Measurements from ENCODE around the gene C1QL2. TPM values are rescaled to one million over a fixed set of nuclear protein-coding genes. Genes with fewer than 3 reads are reported as not detected.

C1QL2 gene
- total and polyA plus RNA-seq, 2 experiments from 2014 or later: 0.30 TPM; not detected in 1

DNA sequence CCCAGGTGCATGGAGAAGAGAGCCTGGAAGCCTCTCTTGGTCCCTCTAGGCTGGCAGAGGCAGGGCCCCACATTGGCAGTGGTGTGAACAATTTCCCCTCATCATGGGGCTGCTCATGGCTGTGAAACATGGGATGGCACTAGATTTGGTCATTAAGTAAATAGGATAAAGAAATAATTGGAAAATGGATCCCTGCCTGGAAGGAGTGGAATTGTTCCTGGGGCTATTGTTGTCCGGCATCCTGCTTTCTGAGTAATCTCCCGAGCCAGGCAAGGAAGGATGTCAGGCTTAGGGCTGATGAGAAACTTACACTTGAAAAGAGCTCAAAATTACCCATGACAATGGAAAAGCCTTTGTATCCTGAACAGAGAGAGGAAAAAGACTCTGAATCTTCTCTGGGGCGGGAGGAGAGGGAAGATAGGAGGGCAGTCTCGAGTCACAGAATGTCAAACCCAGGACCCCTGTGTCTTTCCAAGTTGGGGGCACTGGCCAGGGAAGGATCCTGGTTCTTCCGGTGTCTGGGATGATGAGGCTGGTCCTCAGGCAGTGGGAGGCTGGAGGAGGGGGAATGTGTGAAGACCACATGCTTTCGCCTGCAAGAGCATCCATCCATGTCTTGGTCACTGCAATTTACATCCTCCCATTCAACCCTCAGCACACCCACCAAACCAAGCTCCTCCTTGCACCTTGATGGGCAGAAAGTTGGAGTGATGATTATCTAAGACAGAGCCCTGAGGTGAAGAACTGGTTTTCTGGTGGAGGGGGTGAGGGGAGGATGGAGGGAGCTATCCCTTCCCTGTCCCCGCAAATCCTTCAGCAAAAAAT is 38.0 kb upstream of the C1QL2 start:
- DNase-seq (ENCODE audit: low read depth in 1 of 2, low spot score in 1 of 2): peak in 1 of 2 donors; percentile 19
- H3K27me3 ChIP-seq: peaks cover 14% of the 10 kb centered on the region

DNA sequence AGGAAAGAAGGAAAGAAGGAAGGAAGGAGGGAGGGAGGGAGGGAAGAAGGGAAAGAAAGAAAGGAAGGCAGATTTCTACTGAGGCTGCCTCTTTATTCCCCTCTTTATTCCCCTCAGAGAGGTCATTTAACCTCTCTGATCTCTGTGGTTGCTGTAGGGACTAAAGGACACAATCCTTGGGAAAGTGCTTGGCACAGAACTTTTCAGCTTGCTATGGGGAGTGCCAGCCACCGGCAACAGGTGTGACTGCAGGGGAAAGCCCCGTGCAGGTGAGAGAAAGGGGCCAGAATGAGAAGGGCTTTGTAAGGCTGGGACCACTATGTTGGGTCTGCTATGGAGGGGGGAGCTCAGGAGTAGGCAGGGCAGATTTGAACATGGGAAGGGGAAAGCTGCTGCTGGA is 37.3 kb upstream of the C1QL2 start:
- Histone ChIP-seq H3K4me3 (no peak overlapping the region), H3K9me3 (ENCODE audit: low read depth) (no peaks in the 10 kb centered on the region), H3K27me3 (peaks cover 14% of the 10 kb centered on the region), H3K36me3 (no peaks in the 10 kb centered on the region), H3K27ac (no peak overlapping the region), H3K4me1 (ENCODE audit: low read depth) (no peaks in the 10 kb centered on the region)
- TF ChIP-seq, protein P1, sequence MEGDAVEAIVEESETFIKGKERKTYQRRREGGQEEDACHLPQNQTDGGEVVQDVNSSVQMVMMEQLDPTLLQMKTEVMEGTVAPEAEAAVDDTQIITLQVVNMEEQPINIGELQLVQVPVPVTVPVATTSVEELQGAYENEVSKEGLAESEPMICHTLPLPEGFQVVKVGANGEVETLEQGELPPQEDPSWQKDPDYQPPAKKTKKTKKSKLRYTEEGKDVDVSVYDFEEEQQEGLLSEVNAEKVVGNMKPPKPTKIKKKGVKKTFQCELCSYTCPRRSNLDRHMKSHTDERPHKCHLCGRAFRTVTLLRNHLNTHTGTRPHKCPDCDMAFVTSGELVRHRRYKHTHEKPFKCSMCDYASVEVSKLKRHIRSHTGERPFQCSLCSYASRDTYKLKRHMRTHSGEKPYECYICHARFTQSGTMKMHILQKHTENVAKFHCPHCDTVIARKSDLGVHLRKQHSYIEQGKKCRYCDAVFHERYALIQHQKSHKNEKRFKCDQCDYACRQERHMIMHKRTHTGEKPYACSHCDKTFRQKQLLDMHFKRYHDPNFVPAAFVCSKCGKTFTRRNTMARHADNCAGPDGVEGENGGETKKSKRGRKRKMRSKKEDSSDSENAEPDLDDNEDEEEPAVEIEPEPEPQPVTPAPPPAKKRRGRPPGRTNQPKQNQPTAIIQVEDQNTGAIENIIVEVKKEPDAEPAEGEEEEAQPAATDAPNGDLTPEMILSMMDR (IDR thresholded peaks at IDR 0.05; ENCODE audit: low read depth, low read length): no peak
- DNase-seq (ENCODE audit: low read depth in 1 of 2, low spot score in 1 of 2): no peak

More for the DNA sequence above, 38.0 kb upstream of the C1QL2 start:
- TF ChIP-seq, protein P1 (IDR thresholded peaks at IDR 0.05; ENCODE audit: low read depth, low read length): no peak
- H3K4me1 ChIP-seq (ENCODE audit: low read depth): no peaks in the 10 kb centered on the region
- no peak overlapping the region for H3K4me3 ChIP-seq
- no peaks in the 10 kb centered on the region for H3K36me3 ChIP-seq
- no peak overlapping the region for H3K27ac ChIP-seq
- no peaks in the 10 kb centered on the region for H3K9me3 ChIP-seq (ENCODE audit: low read depth)

DNA sequence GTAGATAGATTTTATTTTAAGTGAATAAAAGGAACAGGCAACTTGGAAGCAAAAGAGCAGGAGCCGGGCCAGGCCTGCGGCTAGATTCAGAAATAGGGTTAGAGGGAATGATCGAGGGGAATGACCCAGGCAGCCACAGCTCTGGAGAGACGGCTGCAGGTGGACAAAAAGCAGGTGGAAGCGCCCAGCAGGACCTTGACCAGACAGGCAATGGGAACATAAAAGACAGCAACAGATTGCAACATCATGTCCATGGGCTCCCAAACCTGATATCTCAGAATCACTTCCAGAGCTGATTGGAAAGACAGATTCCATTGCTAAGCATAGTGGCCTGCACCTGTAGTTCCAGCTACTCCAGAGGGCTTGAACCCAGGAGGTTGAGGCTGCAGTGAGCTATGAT is 36.5 kb upstream of the C1QL2 start:
- no peak overlapping the region for H3K4me3 ChIP-seq
- H3K27me3 ChIP-seq: peaks cover 14% of the 10 kb centered on the region
- H3K27ac ChIP-seq: no peak overlapping the region
- no peaks in the 10 kb centered on the region for H3K36me3 ChIP-seq
- TF ChIP-seq, protein P1 (IDR thresholded peaks at IDR 0.05; ENCODE audit: low read depth, low read length): no peak
- no peaks in the 10 kb centered on the region for H3K4me1 ChIP-seq (ENCODE audit: low read depth)
- DNase-seq (ENCODE audit: low read depth in 1 of 2, low spot score in 1 of 2): no peak
- no peaks in the 10 kb centered on the region for H3K9me3 ChIP-seq (ENCODE audit: low read depth)

DNA sequence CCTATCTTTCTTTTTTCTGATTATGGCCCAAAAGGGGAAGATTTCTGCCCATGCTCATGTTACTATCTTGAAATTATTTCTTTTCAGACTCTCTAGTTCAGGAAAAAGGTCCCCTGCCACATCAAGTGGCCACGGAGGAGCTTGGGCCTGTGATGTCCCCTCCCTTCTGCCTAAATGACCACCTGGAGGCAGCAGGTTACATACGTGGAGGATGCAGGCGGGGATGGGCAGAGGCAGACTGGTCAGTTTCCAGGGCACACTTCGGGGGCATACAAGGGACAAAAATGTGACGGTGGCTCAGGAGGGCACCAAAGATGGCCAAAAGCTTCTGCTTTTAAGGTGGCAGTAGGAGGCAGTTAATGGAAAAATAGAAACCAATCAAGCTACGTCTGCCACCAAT is 34.3 kb upstream of the C1QL2 start:
- DNase-seq (ENCODE audit: low read depth in 1 of 2, low spot score in 1 of 2): no peak
- H3K4me3 ChIP-seq: no peak overlapping the region
- H3K4me1 ChIP-seq (ENCODE audit: low read depth): no peaks in the 10 kb centered on the region
- no peaks in the 10 kb centered on the region for H3K36me3 ChIP-seq
- no peaks in the 10 kb centered on the region for H3K9me3 ChIP-seq (ENCODE audit: low read depth)
- TF ChIP-seq, protein P1 (IDR thresholded peaks at IDR 0.05; ENCODE audit: low read depth, low read length): no peak
- H3K27ac ChIP-seq: no peak overlapping the region
- peaks cover 14% of the 10 kb centered on the region for H3K27me3 ChIP-seq

DNA sequence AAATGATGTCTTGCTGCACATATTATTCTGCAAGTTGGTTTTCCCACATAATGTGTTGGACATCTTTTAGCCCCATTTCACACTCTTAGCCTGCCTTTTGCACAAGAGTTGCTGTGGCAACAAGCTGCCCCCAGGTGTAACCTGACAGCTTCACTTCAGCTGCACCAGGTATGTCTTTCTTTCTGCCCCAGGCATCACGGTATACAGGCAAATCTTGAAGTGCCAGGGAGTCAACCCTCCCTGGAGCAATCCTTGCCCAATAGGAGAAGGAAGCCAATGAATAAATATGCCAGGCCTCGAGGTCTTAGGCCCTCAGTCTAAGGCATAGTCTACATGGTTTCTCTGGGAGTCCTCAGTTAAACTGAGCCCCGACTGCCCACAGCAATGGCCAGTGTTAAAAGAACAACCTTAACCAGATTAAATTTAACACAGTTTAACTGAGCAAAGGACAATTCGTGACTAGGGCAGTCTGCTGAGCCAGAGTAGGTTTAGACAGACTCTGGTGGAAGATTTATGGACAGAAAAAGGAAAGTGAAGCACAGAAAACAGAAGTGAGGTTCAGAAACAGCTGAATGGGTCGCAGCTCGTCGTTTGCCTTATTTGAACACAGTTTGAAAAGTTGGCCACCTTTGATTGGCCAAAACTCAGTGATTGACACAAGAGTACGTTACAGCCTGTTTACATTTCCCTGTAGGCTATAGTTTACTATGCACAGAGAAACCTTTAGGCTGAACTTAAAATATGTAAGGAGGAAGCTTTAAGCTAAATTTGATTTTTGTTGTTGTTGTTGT is 32.0 kb upstream of the C1QL2 start:
- H3K4me3 ChIP-seq: no peak overlapping the region
- H3K27me3 ChIP-seq: peaks cover 5% of the 10 kb centered on the region
- DNase-seq (ENCODE audit: low read depth in 1 of 2, low spot score in 1 of 2): no peak
- no peak overlapping the region for H3K27ac ChIP-seq
- H3K9me3 ChIP-seq (ENCODE audit: low read depth): no peaks in the 10 kb centered on the region
- H3K36me3 ChIP-seq: no peaks in the 10 kb centered on the region
- TF ChIP-seq, protein P1 (IDR thresholded peaks at IDR 0.05; ENCODE audit: low read depth, low read length): no peak
- no peaks in the 10 kb centered on the region for H3K4me1 ChIP-seq (ENCODE audit: low read depth)

All from cardiac muscle cell (in vitro differentiated cells and primary cell).